B cell (primary cell): ENCODE data around the gene ACO2. TPM values are rescaled to one million over a fixed set of nuclear protein-coding genes. Genes with fewer than 3 reads are reported as not detected.

Experiments
- ATAC-seq: fragments of 200-7000 bp; cut with Tn5 transposase; one replicate; pipeline ENCODE4 v1.10.0; 2021; ENCODE audit warnings: low read depth, mild to moderate bottlenecking, moderate number of reproducible peaks, moderate library complexity
- CTCF ChIA-PET: fragments of 350-600 bp; sonication (Branson Sonifier 250); formaldehyde crosslinking; loops from one replicate; lab custom pipeline; 2021; ENCODE audit warnings: antibody characterized with exemption, inconsistent platforms; lab: Charles Lee
- POLR2A ChIA-PET: fragments of 350-600 bp; sonication (Branson Sonifier 250); formaldehyde crosslinking; loops from one replicate; lab custom pipeline; 2021; ENCODE audit warnings: antibody characterized with exemption; lab: Charles Lee
- DNase-seq: peaks from one replicate; pipeline ENCODE4 v3.0.0; 2013
- H2AFZ ChIP-seq: 2 replicates; pipeline ENCODE4 v1.6.1; 2012; ENCODE audit warnings: mild to moderate bottlenecking, low read depth, low read length; ENCODE audit not compliant: insufficient read depth, poor library complexity, severe bottlenecking
- H3K27ac ChIP-seq, 2 donors: 1 replicate in 1 of 2; 2 replicates in 1 of 2; pipeline ENCODE4 v1.5.1; 2012 to 2013; ENCODE audit warnings: low read length in 2 of 2, mild to moderate bottlenecking in 2 of 2, moderate library complexity in 1 of 2
- H3K27me3 ChIP-seq, 4 experiments: fragments of 200-600 bp in 1 of 4; sonication (generic) in 1 of 4; replicated peaks in 1 of 4; 1 replicate in 2 of 4; 2 replicates in 2 of 4; pipeline versions ENCODE4 v1.6.1 to v1.7.0; 2013 to 2016; ENCODE audit warnings: low read length in 3 of 4, mild to moderate bottlenecking in 2 of 4, mixed read lengths in 1 of 4, moderate library complexity in 1 of 4; ENCODE audit not compliant: insufficient read depth in 4 of 4, control insufficient read depth in 3 of 4; ENCODE audit errors: control extremely low read depth in 1 of 4
- H3K36me3 ChIP-seq, 2 experiments: replicated peaks in 1 of 2; 1 replicate in 1 of 2; 2 replicates in 1 of 2; pipeline versions ENCODE4 v1.6.1 to v1.7.1; 2013; ENCODE audit warnings: low read length in 1 of 2; ENCODE audit not compliant: insufficient read depth in 2 of 2, control insufficient read depth in 1 of 2; ENCODE audit errors: control extremely low read depth in 1 of 2, extremely low read depth in 1 of 2
- H3K4me1 ChIP-seq, 2 donors: fragments of 200-600 bp in 1 of 2; sonication (generic) in 1 of 2; 1 replicate in 1 of 2; 2 replicates in 1 of 2; pipeline versions ENCODE4 v1.5.1 to v1.6.1; 2013 to 2017; ENCODE audit warnings: low read length in 2 of 2; ENCODE audit not compliant: control insufficient read depth in 2 of 2, insufficient read depth in 2 of 2
- H3K4me2 ChIP-seq: replicated peaks from 2 replicates; pipeline ENCODE3; 2012; ENCODE audit warnings: mild to moderate bottlenecking, low read depth, low read length; ENCODE audit not compliant: poor library complexity, severe bottlenecking
- H3K4me3 ChIP-seq, 5 experiments: fragments of 200-600 bp in 1 of 5; sonication (generic) in 1 of 5; 1 replicate in 3 of 5; 2 replicates in 2 of 5; pipeline versions ENCODE4 v1.5.1 to v1.7.0; 2011 to 2016; ENCODE audit warnings: low read length in 4 of 5, mild to moderate bottlenecking in 4 of 5, low read depth in 2 of 5, control low read depth in 1 of 5, moderate library complexity in 1 of 5; ENCODE audit not compliant: insufficient read depth in 1 of 5; ENCODE audit errors: control extremely low read depth in 1 of 5, extremely low read depth in 1 of 5
- H3K79me2 ChIP-seq: fragments of 200-600 bp; sonication (generic); one replicate; pipeline ENCODE4 v1.6.0; 2016; ENCODE audit warnings: low read length; ENCODE audit not compliant: control insufficient read depth, insufficient read depth
- H3K9ac ChIP-seq: fragments of 200-600 bp; sonication (generic); 2 replicates; pipeline ENCODE4 v1.6.1; 2017; ENCODE audit warnings: mild to moderate bottlenecking, low read length, moderate library complexity
- H3K9me3 ChIP-seq, 3 donors: one replicate each; pipeline versions ENCODE4 v1.6.1 to v1.7.1; 2013; ENCODE audit warnings: low read length in 2 of 3; ENCODE audit not compliant: control insufficient read depth in 2 of 3, insufficient read depth in 1 of 3; ENCODE audit errors: control extremely low read depth in 1 of 3
- H4K20me1 ChIP-seq: 2 replicates; pipeline ENCODE4 v1.6.0; 2012; ENCODE audit warnings: mild to moderate bottlenecking, low read length; ENCODE audit not compliant: insufficient read depth, control insufficient read depth, poor library complexity, severe bottlenecking
- H3K27ac Mint-ChIP-seq: one replicate; pipeline ENCODE4 v1.8.0; 2021; ENCODE audit warnings: mixed read lengths
- H3K27me3 Mint-ChIP-seq: one replicate; pipeline ENCODE4 v1.8.0; 2021; ENCODE audit warnings: mixed read lengths
- H3K4me1 Mint-ChIP-seq: one replicate; pipeline ENCODE4 v1.8.0; 2021; ENCODE audit warnings: mixed read lengths
- H3K4me3 Mint-ChIP-seq: one replicate; pipeline ENCODE4 v1.8.0; 2021; ENCODE audit warnings: mixed read lengths
- H3K9me3 Mint-ChIP-seq: one replicate; pipeline ENCODE4 v1.8.0; 2022; ENCODE audit warnings: mixed read lengths; ENCODE audit not compliant: insufficient read depth
- EZH2 ChIP-seq: IDR thresholded peaks from 2 replicates; pipeline ENCODE4 v1.6.1; 2012; ENCODE audit warnings: borderline replicate concordance, low read depth, mild to moderate bottlenecking, moderate library complexity, low read length; ENCODE audit not compliant: insufficient read depth, poor library complexity, severe bottlenecking
- WGBS: methylation state at CpG from one replicate; pipeline ENCODE4 v1.1.5; 2013; ENCODE audit warnings: missing lambda C conversion rate; ENCODE audit not compliant: insufficient coverage; 5-methylcytosine and 5-hydroxymethylcytosine counted together
- intact Hi-C: fragments of 100-400 bp; cut with micrococcal nuclease; formaldehyde crosslinking; loops from one replicate; pipeline ENCODE4 v1.10.0; 2022
- polyA plus RNA-seq: library from polyadenylated mRNA; depleted of rRNA; stranded (reverse); fragments of >200 nt; gene quantifications from 2 replicates; pipeline ENCODE4 v1.2.3, GENCODE V29; 2012
- total RNA-seq, 2 donors: library from RNA; stranded (reverse); fragments of 120-200 nt in 1 of 2; gene quantifications; 1 replicate in 1 of 2; 2 replicates in 1 of 2; pipeline versions ENCODE4 v1.2.3 to v1.2.4, GENCODE V29; 2013 to 2022
- TF ChIP-seq, protein P1 (sequence below): fragments of 200-600 bp; IDR thresholded peaks from one replicate; pipeline ENCODE4 v1.8.0; 2022; ENCODE audit warnings: antibody characterized with exemption, mild to moderate bottlenecking

Gene ACO2
- total and polyA plus RNA-seq, 2 donors (not counting 1 experiment from before 2014, with no cell fraction given) = 91.5 to 91.7 TPM

GRCh38 chr22:41563051-41563711, 94.3 kb downstream of the ACO2 start:
- CTCF ChIA-PET = no interaction called here
- Histone ChIP-seq H3K4me2 (no peak overlapping the region), H2AFZ (no peak overlapping the region)

DNA sequence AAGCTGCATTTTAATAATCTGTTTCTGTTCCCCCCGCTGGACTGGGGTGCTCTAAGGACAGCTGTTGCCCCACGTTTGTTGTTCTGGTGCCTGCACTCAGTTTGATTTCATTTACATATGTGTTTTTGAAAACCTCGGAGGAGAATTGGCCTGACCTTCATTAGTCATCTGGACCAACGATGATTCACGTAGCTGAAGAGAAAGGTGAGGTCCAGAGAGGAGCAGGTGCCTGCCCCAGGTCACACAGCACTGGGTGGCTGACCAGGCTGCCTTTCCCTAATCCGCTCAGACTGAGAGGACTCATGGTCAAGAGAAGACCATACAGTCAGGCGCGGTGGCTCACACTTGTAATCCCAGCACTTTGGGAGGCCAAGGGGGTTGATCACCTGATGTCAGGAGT, 95.6 kb downstream of the ACO2 start:
- ATAC-seq (no peak), DNase-seq (no peak)
- H3K27me3 Mint-ChIP-seq = peaks cover 28% of the 10 kb centered on the region
- no peak overlapping the region for H3K4me3 Mint-ChIP-seq
- ChIA-PET POLR2A (no interaction called here), CTCF (no interaction called here)
- Histone ChIP-seq H2AFZ (no peak overlapping the region), H3K4me3 (no peak overlapping the region), H3K36me3 (no peaks in the 10 kb centered on the region), H3K27ac (no peak overlapping the region), H3K27me3 (peaks cover 0 to 31% (median 6%) of the 10 kb centered on the region in 4 experiments), H3K9me3 (no peaks in the 10 kb centered on the region), H3K4me1 (no peaks in the 10 kb centered on the region), H3K79me2 (no peaks in the 10 kb centered on the region), H3K9ac (no peak overlapping the region), H3K4me2 (no peak overlapping the region), H4K20me1 (no peaks in the 10 kb centered on the region)
- no peaks in the 10 kb centered on the region for H3K4me1 Mint-ChIP-seq
- TF ChIP-seq, protein P1, sequence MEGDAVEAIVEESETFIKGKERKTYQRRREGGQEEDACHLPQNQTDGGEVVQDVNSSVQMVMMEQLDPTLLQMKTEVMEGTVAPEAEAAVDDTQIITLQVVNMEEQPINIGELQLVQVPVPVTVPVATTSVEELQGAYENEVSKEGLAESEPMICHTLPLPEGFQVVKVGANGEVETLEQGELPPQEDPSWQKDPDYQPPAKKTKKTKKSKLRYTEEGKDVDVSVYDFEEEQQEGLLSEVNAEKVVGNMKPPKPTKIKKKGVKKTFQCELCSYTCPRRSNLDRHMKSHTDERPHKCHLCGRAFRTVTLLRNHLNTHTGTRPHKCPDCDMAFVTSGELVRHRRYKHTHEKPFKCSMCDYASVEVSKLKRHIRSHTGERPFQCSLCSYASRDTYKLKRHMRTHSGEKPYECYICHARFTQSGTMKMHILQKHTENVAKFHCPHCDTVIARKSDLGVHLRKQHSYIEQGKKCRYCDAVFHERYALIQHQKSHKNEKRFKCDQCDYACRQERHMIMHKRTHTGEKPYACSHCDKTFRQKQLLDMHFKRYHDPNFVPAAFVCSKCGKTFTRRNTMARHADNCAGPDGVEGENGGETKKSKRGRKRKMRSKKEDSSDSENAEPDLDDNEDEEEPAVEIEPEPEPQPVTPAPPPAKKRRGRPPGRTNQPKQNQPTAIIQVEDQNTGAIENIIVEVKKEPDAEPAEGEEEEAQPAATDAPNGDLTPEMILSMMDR = no peak
- H3K9me3 Mint-ChIP-seq = no peaks in the 10 kb centered on the region
- H3K27ac Mint-ChIP-seq = no peak overlapping the region
- intact Hi-C loops = no loop called here
- WGBS = 83% methylated on average over 7 of the region's 8 CpGs

More at GRCh38 chr22:41563051-41563711, 94.3 kb downstream of the ACO2 start:
- Histone ChIP-seq H3K36me3 (no peaks in the 10 kb centered on the region), H3K4me1 (no peaks in the 10 kb centered on the region), H3K9ac (no peak overlapping the region), H3K4me3 (no peak overlapping the region), H3K9me3 (no peaks in the 10 kb centered on the region), H3K27me3 (peaks cover 0 to 35% (median 6%) of the 10 kb centered on the region in 4 experiments), H3K79me2 (no peaks in the 10 kb centered on the region), H3K27ac (no peak overlapping the region), H4K20me1 (no peaks in the 10 kb centered on the region)
- no peak overlapping the region for H3K27ac Mint-ChIP-seq
- no peak overlapping the region for H3K4me3 Mint-ChIP-seq
- 52% methylated on average over 4 of the region's 10 CpGs for WGBS
- H3K27me3 Mint-ChIP-seq = peaks cover 28% of the 10 kb centered on the region
- no peak for DNase-seq
- ATAC-seq = no peak
- POLR2A ChIA-PET = interaction anchor here (0.7 kb wide), 1 partner anchor 568 kb away, joined by 3 read pairs; no protein-coding TSS in a partner anchor
- no peaks in the 10 kb centered on the region for H3K4me1 Mint-ChIP-seq
- no peaks in the 10 kb centered on the region for H3K9me3 Mint-ChIP-seq
- intact Hi-C loops = no loop called here
- TF ChIP-seq, protein P1 = no peak
- TF ChIP-seq EZH2 = no peak
